Kidney (tissue), 22 donors: Measurements from ENCODE around the gene DNAJC15. TPM values are rescaled to one million over a fixed set of nuclear protein-coding genes. Genes with fewer than 3 reads are reported as not detected.

ENCODE experiments used
- DNase-seq, 5 donors: peaks; one replicate each; pipeline ENCODE4 v3.0.0-alpha.2; 2013 to 2020
- FAIRE-seq: peaks from 2 replicates; lab custom pipeline; 2012; peaks lifted over from hg19 to GRCh38; lab: Jason Lieb, UNC
- H3K27ac ChIP-seq, 2 donors: one replicate each; pipeline ENCODE4 v1.7.0; 2013; ENCODE audit warnings: low read depth in 2 of 2, low read length in 2 of 2, inconsistent platforms in 1 of 2
- H3K27me3 ChIP-seq: one replicate; pipeline ENCODE4 v1.7.1; 2013; ENCODE audit warnings: low read length, inconsistent platforms; ENCODE audit not compliant: control insufficient read depth, insufficient read depth
- H3K36me3 ChIP-seq, 3 donors: one replicate each; pipeline versions ENCODE4 v1.7.0 to v1.7.1; 2013; ENCODE audit warnings: low read length in 3 of 3, control low read depth in 1 of 3, inconsistent platforms in 1 of 3; ENCODE audit not compliant: insufficient read depth in 3 of 3, control insufficient read depth in 2 of 3
- H3K4me1 ChIP-seq, 3 donors: one replicate each; pipeline versions ENCODE4 v1.7.0 to v1.7.1; 2013; ENCODE audit warnings: low read length in 3 of 3, inconsistent platforms in 1 of 3, low read depth in 1 of 3; ENCODE audit not compliant: control insufficient read depth in 2 of 3, insufficient read depth in 2 of 3
- H3K4me3 ChIP-seq, 3 donors: one replicate each; pipeline versions ENCODE4 v1.7.0 to v1.8.1; 2013; ENCODE audit warnings: low read length in 3 of 3, control low read depth in 1 of 3, inconsistent platforms in 1 of 3
- H3K9ac ChIP-seq, 3 donors: one replicate each; pipeline versions ENCODE4 v1.7.0 to v1.7.1; 2013; ENCODE audit warnings: low read length in 3 of 3, control low read depth in 1 of 3, inconsistent platforms in 1 of 3
- H3K9me3 ChIP-seq, 3 donors: one replicate each; pipeline versions ENCODE4 v1.7.0 to v1.7.1; 2013; ENCODE audit warnings: low read length in 3 of 3, control low read depth in 1 of 3, inconsistent platforms in 1 of 3; ENCODE audit not compliant: control insufficient read depth in 2 of 3, insufficient read depth in 1 of 3
- CTCF ChIP-seq: IDR thresholded peaks from 3 replicates; pipeline ENCODE4 v1.5.1; 2012; ENCODE audit warnings: mild to moderate bottlenecking, moderate library complexity, borderline replicate concordance; ENCODE audit not compliant: insufficient read depth; ENCODE audit errors: extremely low read depth
- intact Hi-C: fragments of 100-400 bp; cut with DNase I; formaldehyde crosslinking; loops from one replicate; pipeline ENCODE4 v1.11.1; 2022
- long read RNA-seq, 10 donors: library from polyadenylated mRNA in 1 of 10; unstranded in 1 of 10; transcript quantifications; one replicate each; pipeline ENCODE4 v2.0.0 and lab custom pipeline, GENCODE V29; 2021 to 2026
- polyA plus RNA-seq: library from polyadenylated mRNA; stranded (reverse); fragments of 350-450 nt; fragmentation: Illumina TruSeq; extraction: RNeasy Lipid Tissue Mini Kit (QIAGEN cat#74804); gene quantifications from one replicate; pipeline ENCODE4 v1.2.3, GENCODE V29; 2014; ENCODE audit warnings: low read depth, low replicate concordance; ENCODE audit not compliant: insufficient read depth
- total RNA-seq: library from RNA; stranded (reverse); fragmentation: NEBNext Ultra II Directional; extraction: Animal tissue kit (Norgen Biotek cat#: 25700); gene quantifications from one replicate; pipeline ENCODE4 v1.2.1, GENCODE V29; 2021
- donor health status: control.
- donor health status: control.
- donor health status: control.
- donor health status: control.
- donor health status: control.
- donor health status: DM: yes; HTN: yes; CAD: no.
- donor health status: Normal renal cell carcinoma (clear cell type).

The DNAJC15 gene
- total RNA-seq (18.8 TPM), polyA plus RNA-seq (31.0 TPM)
- long read RNA-seq, donor 1, full-length matches to known transcripts: 29 of 29 reads
- long read RNA-seq, donor 1, partial matches to known transcripts: 0 of 29 reads
- long read RNA-seq, donor 1, other reads (novel, unspliced or antisense): 0 of 29 reads
- long read RNA-seq, donor 2, full-length matches to known transcripts: 47 of 57 reads
- long read RNA-seq, donor 2, partial matches to known transcripts: 10 of 57 reads
- long read RNA-seq, donor 2, other reads (novel, unspliced or antisense): 0 of 57 reads
- long read RNA-seq, donor 3, full-length matches to known transcripts: 41 of 41 reads
- long read RNA-seq, donor 3, partial matches to known transcripts: 0 of 41 reads
- long read RNA-seq, donor 3, other reads (novel, unspliced or antisense): 0 of 41 reads
- long read RNA-seq, donor 4, full-length matches to known transcripts: 28 of 33 reads
- long read RNA-seq, donor 4, partial matches to known transcripts: 5 of 33 reads
- long read RNA-seq, donor 4, other reads (novel, unspliced or antisense): 0 of 33 reads
- long read RNA-seq, donor 5, full-length matches to known transcripts: 3 of 3 reads
- long read RNA-seq, donor 5, partial matches to known transcripts: 0 of 3 reads
- long read RNA-seq, donor 5, other reads (novel, unspliced or antisense): 0 of 3 reads
- long read RNA-seq, donor 6, full-length matches to known transcripts: 140 of 154 reads
- long read RNA-seq, donor 6, partial matches to known transcripts: 14 of 154 reads
- long read RNA-seq, donor 6, other reads (novel, unspliced or antisense): 0 of 154 reads
- long read RNA-seq, donor 7, full-length matches to known transcripts: 30 of 40 reads
- long read RNA-seq, donor 7, partial matches to known transcripts: 3 of 40 reads
- long read RNA-seq, donor 7, other reads (novel, unspliced or antisense): 7 of 40 reads
- long read RNA-seq, donor 8, full-length matches to known transcripts: 41 of 41 reads
- long read RNA-seq, donor 8, partial matches to known transcripts: 0 of 41 reads
- long read RNA-seq, donor 8, other reads (novel, unspliced or antisense): 0 of 41 reads
- long read RNA-seq, donor 9, full-length matches to known transcripts: 18 of 18 reads
- long read RNA-seq, donor 9, partial matches to known transcripts: 0 of 18 reads
- long read RNA-seq, donor 9, other reads (novel, unspliced or antisense): 0 of 18 reads
- long read RNA-seq, donor 10, full-length matches to known transcripts: 35 of 35 reads
- long read RNA-seq, donor 10, partial matches to known transcripts: 0 of 35 reads
- long read RNA-seq, donor 10, other reads (novel, unspliced or antisense): 0 of 35 reads

GRCh38 chr13:43023289-43023963 lies at the start of gene DNAJC15:
Gene DNAJC15 (plus strand): TSS chr13:43023586. CDS start chr13:43023627, 41 bp downstream.
- Histone ChIP-seq H3K27ac (peak within 1 kb of the TSS; percentile 79 to 89), H3K9me3 (no peaks in the 10 kb centered on the region), H3K4me3 (peak within 1 kb of the TSS; percentile 79 to 96 (median 91)), H3K36me3 (peaks cover 0 to 3% (median 0%) of the 10 kb centered on the region in 3 donors), H3K9ac (peak within 1 kb of the TSS; percentile 61 to 89 (median 81)), H3K4me1 (no peaks in the 10 kb centered on the region), H3K27me3 (no peaks in the 10 kb centered on the region)
- no peak for TF ChIP-seq CTCF
- intact Hi-C loops: no loop called here
- FAIRE-seq (no peak), DNase-seq (peak; percentile 89 to 95 (median 92))

- Histone ChIP-seq H3K4me3 (no peak overlapping the region), H3K27ac (no peak overlapping the region), H3K9ac (no peak overlapping the region), H3K4me1 (no peaks in the 10 kb centered on the region), H3K9me3 (peaks cover 0 to 3% (median 0%) of the 10 kb centered on the region in 3 donors), H3K36me3 (no peaks in the 10 kb centered on the region), H3K27me3 (no peaks in the 10 kb centered on the region)
- intact Hi-C loops: no loop called here
- no peak for TF ChIP-seq CTCF
- FAIRE-seq: no peak
- DNase-seq: no peak
Observed at GRCh38 chr13:42976066-42976465, 47.3 kb upstream of the DNAJC15 start.

GRCh38 chr13:42977219-42977659 lies 46.1 kb upstream of the DNAJC15 start:
- Histone ChIP-seq H3K4me3 (no peak overlapping the region), H3K36me3 (no peaks in the 10 kb centered on the region), H3K9me3 (peaks cover 0 to 3% (median 0%) of the 10 kb centered on the region in 3 donors), H3K27ac (no peak overlapping the region), H3K27me3 (no peaks in the 10 kb centered on the region), H3K9ac (no peak overlapping the region), H3K4me1 (no peaks in the 10 kb centered on the region)
- no peak for TF ChIP-seq CTCF
- FAIRE-seq (no peak), DNase-seq (no peak)
- intact Hi-C loops: no loop called here
